NK-92 treated with Interleukin-12 subunit alpha and Interleukin-12 subunit beta, amount 100 ng/mL, for 24 hours (cell line): Measurements from ENCODE around the gene NF1.
"Not testable (repeated sequence)": the region's sequence is repeated elsewhere in the genome, so short reads cannot be mapped to it uniquely, and the experiment has no call there.

ENCODE experiments used
- DNase-seq: peaks from one replicate; lab custom pipeline; 2025; lab: John Stamatoyannopoulos, UW

NF1 gene

DNA sequence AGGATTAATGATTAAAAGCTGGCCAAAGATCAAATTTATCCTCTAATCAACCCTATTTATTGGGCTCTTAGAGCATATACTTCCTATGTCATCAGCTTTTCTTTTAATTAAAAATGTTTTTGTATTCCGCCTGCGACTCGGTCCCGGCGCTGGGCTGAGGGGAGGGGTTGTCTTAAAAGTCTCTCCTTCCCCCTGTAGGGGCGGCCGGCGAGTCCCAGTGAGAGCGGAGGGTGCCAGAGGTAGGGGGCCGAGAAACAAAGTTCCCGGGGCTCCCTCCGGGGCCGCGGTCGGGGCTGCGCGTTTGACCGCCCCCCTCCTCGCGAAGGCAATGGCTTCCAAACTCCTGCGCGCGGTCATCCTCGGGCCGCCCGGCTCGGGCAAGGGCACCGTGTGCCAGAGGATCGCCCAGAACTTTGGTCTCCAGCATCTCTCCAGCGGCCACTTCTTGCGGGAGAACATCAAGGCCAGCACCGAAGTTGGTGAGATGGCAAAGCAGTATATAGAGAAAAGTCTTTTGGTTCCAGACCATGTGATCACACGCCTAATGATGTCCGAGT is 250.5 kb downstream of the NF1 start:
- not testable (repeated sequence) for DNase-seq

DNA sequence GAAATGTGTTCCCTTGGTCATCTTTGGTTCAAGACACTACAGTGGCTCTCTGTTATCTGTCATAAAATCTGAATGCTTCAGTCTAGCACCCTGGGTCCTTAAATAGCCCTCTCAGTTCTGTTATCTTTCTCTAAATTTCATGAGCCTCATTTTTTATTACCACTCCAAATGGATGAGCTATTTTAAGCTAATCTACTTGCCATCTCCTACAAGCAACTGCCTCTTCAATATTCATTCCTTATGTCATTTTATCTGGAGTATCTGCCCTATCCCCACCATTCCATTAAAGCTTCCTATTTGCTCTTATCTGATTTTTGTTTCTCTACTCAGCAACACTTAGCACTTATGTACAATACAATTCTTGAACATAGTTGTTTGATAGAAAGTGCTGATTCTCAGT is 254.7 kb downstream of the NF1 start:
- no peak for DNase-seq

DNA sequence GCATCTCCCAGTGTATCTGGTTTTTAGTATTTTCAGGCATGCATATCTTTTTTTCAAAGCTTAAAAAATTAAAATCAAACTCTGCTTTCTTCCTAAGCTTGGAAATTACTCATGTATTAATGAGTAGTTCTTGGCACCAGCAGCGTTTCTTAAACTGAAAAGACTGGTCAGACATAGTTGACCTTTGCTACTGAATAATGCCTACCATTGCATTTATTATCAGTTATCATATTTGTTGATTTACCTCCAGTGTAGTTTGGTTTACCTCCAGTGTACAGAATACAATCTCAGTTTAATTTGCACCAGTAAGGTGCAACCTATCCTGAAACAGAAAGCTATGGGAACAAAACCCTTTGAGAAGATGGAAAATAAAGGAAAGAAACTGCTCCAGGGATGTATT is 261.2 kb downstream of the NF1 start:
- DNase-seq, result no peak

DNA sequence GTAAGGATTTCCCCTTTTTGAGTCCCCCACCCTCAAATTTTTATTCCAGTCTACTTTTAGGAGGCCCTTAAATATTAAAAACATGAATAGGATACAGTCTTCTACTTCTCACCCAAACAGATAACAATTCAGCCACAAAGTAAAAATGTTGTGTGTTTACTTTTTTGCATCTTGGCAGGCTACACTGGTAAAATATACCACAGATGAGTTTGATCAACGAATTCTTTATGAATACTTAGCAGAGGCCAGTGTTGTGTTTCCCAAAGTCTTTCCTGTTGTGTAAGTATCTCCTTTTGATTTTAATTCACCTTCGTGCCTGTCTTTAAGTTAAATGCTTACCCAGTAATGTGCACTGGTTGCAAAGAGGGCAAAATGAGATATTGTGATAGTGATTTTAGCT is 262.3 kb downstream of the NF1 start:
- no peak for DNase-seq

DNA sequence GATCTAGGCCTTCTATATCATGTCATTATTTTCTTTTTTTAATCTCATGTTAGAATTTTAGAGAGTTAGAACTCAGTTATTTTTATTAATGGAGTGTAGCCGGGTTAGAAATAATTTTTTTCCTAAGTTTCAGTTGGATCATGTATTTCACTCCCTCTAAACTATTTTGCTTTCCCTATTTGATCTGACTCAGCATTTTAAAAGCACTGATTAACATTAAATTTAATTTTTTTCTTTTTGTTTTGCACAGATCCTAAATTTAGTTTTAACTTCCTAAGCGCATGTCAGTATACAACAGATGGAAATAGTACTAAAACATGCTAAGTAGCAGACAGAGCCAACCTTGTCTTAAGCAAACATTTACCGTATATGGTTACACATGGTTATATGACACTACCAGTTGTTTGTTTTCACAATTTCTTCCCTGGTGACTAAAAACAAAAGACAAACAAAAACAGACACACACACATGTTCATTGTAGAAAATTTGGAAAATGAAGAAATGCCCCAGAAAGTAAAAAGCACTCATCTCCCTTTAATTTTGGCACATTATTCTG is 263.1 kb downstream of the NF1 start:
- DNase-seq, result no peak

DNA sequence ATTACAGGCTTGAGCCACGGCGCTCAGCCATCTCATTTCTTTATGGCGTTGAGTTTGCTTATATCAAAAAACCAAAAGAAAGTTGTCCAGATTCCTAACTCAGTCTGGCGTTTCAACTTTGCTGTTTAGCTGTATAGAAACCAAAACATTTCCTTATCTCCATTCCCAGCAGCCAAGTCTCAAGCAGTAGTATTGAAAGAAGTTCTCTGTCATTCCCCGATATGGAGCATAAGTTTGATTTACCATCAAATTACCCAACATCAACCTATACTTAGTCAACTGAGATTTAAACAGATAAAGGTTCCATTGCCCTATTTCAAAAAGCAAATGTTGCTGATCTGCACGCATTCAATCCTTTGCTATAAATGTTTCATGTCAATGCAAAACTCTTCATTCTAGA is 269.2 kb downstream of the NF1 start:
- no peak for DNase-seq

DNA sequence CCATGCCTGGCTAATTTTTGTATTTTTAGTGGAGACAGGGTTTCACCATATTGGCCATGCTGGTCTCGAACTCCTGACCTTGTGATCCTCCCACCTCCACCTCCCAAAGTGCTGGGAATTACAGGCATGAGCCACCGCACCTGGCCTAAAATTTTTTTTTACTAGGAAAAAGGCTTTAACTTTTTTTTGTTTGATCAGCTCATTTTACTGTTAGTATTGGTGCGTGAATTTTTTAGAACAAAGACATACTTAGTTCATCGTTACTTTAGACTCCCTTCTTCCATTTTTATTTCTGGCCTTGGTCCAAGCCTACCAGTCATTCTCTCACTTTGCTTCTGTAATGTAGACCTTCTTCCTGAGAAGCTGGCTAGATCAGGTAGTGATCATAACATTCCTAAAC is 271.3 kb downstream of the NF1 start:
- no peak for DNase-seq

DNA sequence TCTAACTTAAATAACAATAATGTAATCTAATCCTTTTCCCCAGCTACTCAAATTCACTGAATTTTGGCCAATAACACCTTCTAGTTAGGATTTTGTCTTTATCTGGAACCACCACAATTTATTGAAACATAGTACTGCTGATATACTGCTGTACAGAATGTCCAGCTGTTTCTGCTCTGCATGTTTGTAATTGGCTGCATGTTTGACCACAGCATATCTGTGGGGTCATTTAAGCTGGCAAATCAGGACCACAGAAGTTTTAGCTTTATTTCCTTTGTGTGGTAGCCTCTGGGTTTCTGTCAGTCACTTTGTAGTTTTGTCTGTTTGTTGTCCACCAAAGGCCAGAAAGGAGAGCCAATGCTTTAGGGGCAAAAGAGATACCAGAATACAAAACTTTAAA is 274.5 kb downstream of the NF1 start:
- DNase-seq, result no peak

DNA sequence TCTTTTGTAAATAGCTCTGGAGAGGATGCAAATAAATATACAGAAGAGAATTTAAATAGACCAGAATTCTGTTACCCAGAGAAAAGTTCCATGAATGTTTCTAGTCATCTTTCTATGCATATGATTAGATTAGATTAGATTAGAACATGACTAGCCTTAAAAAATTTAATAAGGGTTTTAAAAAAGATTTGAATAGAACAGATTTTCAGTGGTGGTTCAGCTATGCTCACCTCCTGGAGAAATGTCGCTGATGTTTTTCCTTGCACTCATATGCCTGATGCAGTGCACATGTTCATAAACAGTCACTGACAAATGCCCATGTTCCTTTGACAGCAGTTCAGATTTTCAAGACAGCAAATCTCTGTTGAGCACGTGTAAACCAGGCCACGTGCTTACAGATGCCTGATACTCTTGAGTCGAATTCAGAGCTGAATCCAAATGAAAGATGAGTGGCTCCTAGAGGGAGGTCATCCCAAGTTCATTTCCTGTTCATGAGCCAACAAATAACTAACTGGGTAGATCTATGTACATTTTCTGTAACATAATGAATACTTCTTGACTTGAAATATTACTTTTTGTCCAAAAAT is 276.8 kb downstream of the NF1 start:
- DNase-seq, result no peak

DNA sequence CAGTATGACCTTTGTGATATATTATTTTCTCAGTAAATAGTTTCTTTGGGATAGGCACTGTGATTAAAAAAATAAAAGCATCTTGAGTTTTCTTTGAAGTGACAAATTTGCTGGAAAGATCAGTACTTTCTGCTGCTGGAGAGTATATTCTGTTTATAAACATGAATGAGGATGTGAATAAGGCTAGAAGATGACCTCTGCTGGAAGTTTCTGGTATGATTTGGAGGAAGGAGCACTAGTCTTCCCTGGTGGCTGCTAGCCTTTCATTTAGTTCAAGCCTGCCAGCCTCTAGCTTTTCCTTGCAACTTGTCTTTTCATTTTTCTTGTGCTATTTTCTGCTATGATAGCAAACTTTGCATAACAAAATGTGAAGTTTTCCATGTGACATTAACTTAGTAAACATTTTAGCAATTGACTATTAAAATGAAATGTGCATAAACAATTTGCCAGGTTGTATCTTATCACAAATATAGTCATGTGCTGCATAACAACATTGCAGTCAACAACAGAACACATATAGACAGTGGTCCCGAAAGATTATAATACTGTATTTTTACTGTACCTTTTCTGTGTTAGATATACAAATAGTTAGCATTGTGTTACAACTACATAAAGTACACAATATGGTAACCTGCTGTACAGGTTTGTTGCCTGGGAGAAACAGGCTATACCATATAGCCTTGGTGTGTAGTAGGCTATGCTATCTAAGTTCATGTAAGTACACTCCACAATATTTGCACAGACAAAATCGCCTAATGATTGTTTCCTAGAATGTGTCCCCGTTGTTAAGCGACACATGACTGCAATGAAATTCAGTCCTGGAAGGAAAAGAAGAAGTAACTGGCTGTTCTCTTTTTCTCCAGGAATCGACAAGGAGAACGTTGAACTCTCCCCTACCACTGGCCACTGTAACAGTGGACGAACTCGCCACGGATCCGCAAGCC is 278.6 kb downstream of the NF1 start:
- DNase-seq, result no peak

DNA sequence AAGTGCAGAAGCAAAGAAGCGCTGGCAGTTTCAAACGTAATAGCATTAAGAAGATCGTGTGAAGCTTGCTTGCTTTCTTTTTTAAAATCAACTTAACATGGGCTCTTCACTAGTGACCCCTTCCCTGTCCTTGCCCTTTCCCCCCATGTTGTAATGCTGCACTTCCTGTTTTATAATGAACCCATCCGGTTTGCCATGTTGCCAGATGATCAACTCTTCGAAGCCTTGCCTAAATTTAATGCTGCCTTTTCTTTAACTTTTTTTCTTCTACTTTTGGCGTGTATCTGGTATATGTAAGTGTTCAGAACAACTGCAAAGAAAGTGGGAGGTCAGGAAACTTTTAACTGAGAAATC is 279.3 kb downstream of the NF1 start:
- DNase-seq, result no peak

DNA sequence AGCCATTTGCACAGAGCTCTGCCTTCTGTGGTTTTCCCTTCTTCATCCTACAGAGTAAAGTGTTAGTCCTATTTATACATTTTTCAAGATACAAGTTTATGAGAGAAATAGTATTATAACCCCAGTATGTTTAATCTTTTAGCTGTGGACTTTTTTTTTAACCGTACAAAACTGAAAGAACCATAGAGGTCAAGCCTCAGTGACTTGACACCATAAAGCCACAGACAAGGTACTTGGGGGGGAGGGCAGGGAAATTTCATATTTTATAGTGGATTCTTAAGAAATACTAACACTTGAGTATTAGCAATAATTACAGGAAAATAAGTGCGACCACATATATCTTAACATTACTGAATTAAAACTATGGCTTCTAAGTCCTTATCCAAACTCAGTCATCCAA is 279.7 kb downstream of the NF1 start:
- no peak for DNase-seq

DNA sequence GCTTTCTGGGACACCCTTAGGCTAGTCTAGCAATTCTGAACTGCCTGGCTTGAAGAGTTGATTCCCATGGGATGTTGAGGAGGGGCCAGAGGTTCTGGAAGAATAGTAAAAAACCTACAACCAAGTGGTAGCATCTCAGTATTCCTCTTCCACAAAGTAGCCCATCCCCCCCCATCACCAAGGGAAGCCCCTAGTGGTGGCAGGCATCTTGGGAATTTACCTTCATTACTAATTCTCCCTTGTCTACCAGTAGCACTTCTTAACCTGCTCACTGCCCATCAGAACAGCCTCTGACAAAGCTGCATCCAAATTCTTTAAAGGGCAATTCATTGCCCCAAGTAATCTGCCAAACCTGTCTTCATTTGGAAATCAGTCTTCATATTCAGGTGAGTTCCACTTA is 283.9 kb downstream of the NF1 start:
- DNase-seq, result no peak

DNA sequence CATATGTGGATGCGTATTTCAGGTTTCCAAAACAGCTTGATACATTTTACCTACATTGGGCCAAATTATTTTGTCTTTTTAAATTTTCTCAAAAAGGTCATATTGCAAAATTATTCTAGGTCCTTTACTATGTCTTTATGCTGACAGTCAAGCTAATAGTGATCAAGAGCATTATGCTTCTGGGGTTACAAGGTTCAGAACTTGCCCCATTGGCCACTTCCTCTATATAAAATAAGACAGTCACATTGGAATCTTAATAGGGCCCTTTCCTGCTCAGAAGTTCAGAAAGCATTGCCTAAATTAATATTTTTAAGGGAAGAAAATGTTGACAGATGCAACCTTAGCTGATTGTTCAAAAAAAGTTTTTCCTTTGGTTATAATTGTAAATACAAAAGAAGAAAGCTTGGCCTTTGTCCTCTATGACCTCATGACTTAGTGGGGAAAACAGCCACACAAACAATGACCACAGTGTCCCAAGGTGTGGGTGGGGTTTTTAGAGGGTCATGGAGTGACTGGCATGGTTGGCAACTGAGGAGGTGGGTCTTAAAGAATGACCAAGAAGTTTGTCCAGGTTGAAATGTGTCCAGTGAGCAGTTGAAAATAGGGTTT is 284.9 kb downstream of the NF1 start:
- DNase-seq, result no peak

DNA sequence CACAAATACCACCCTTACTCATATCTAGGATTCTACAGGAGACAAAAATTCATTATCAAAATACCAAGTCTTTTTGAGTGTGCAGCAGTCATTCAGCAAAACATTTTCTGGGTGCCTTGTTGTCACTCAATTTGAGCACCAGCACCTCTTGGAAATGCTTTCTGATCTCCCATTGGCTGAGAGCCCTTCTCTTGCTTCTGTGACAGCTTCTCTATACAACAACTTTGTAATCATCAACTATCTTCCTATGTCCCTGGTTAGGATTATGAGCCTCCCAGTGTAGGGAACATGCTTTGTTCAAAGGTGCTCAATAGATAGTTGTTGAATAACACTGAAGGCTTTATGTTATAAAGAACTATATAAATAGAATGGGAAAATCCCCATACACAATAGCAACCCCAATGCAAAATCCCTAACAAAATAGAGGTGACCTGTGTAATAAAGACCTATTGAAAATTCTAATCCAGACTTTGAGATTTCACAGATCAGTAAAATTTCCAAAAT is 286.4 kb downstream of the NF1 start:
- no peak for DNase-seq

DNA sequence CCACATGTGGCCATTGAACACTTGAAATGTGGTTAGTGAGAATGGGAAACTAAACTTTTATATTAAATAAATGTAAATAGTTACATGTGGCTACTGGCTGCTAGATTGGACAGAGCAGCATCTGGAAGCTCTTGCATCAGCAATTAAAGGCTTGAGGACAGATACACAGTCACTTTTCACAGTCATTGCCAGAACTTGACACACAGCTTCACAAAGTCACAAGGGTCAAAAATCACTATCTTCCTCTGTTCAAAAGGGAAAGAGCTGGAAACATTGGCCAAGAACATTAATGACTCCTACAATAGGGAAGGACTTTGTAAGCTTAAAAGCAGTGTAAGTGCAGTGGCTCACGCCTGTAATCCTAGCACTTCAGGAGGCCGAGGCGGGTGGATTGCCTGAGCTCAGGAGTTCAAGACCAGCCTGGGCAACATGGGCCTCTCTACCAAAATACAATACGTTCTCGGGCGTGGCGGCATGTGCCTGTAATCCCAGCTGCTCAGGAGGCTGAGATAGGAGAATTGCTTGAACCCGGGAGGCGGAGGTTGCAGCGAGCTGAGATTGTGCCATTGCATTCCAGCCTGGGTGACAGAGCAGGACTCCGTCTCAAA is 288.0 kb downstream of the NF1 start:
- not testable (repeated sequence) for DNase-seq

DNA sequence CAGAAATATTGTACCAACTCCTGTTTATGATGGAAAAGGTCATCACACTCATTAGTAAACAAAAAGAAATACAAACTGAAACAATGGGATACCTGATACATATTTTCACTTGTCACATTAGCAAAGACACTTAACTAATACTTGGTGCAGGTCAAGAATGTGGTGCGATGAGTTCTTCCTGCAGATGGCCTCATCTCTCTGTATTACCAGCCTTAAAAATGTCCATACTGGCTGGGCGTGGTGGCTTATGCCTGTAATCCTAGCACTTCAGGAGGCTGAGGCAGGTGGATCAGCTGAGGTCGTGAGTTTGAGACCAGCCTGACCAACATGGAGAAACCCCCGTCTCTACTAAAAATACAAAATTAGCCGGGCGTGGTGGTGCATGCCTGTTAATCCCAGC is 288.7 kb downstream of the NF1 start:
- DNase-seq, result not testable (repeated sequence)

DNA sequence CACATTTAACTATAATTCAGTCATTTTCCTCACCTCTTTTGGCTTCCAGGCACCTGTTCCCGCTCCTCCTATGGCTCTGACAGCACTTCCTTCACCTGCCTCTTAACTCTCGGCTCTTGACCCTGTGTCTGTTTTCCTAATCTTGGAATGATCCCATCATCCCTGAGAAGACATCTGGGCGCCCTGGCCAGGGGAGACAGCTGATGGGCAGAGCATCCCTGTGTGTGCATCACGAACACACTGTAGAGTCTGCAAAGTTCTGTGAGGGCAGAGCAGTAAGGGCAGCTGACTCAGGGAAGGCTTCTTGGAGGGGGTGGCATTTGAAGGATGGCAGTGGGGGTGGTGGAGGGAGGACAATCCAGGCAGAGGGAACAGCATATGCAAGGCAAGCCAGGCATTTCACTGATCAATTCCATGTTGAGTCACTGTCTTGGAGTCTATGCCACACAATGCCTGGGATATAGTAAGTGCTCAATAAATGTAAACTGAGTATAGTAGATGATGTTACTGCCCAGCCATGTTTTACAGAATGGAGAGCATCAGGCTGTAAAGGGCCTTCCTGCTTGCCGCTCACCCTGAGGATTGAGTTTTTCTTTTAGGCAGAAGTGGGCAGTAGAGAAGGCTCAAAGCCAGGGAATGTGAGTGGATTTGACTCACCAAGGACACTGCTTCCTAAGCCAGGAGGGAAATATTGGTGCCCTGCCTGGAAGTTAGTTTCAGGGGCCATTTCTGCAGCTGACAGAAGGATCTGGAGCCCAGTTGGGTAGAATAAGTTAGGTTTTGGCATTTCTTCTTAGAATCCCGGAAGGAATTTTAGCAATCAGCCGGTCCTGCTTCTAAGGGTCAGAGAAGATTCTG is 290.9 kb downstream of the NF1 start:
- DNase-seq, result no peak

DNA sequence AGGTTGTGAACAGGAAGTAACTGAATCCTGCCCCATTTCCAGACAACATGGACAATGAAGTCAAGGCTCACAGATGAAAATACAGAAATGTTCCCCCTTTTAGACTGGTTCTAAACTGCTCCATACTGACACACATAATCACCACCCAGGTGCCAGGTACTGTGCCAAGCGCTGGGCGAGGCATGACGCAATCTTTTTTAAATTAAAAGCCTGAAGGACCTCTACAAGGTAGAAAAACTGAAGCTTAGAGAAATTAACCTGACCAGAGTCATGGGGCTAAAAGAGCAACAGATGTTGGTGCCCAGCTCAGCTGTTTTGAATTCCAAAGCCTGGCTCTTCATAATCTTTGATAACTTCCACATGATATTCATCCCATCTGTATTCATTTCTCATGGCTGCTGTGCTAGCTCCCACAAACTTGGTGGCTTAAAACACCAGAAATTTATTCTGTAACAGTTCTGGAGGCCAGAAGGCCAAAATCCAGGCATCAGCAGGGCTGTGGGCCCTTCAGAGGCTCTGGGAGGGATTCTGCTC is 291.8 kb downstream of the NF1 start:
- DNase-seq, result no peak

DNA sequence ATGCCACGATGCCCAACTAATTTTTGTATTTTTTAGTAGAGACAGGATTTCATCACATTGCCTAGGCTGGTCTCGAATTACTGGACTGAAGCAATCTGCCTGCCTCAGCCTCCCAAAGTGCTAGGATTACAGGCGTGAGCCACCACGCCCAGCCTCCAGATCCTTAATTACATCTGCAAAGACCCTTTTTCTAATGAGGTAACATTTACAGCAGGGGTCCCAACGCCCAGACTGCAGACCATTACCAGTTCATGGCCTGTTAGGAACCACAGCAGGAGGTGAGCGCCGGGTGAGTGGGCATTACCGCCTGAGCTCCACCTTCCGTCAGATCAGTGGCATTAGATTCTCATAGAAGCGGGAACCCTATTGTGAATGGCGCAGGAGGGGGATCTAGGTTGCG is 292.7 kb downstream of the NF1 start:
- no peak for DNase-seq

DNA sequence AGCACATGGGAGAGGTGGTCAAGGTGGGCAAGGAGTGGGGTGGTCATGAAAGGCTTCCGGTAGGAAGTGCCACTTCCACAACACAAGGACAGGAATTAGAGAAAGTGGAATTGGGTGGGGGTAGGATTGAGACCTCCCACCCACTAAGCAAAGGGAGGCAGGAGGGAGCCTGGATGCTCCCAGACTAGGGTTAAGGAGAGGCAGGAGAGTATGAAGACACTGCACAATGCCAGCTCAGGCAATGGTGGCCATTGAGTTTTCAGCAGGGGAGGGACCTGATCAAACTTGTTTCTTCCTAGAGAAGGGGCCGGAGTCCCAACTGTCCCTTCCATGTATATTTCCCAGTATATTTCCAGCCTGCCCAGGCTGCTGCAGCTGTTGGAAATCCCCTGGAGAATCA is 293.6 kb downstream of the NF1 start:
- DNase-seq, result no peak
